ENCODE data around the gene TRIM33.

TRIM33 gene

GRCh38 chr1:114545796-114546195, 34.8 kb upstream of the TRIM33 start:
- H3K4me3 ChIP-seq (ENCODE audit: low read depth, low read length, poor library complexity, severe bottlenecking) = no peak overlapping the region
- no peak overlapping the region for H2AFZ ChIP-seq (ENCODE audit: low read length)
- H3K4me2 ChIP-seq (ENCODE audit: low read length) = no peak overlapping the region
- H3F3A ChIP-seq (ENCODE audit: insufficient read depth, low read length) = no peaks in the 10 kb centered on the region
- no peak overlapping the region for H3K9ac ChIP-seq (ENCODE audit: low read length)
- no peaks in the 10 kb centered on the region for H3K27me3 ChIP-seq (ENCODE audit: insufficient read depth, low read length)
- no peaks in the 10 kb centered on the region for H3K9me2 ChIP-seq (ENCODE audit: low read depth, low read length)
- no peak overlapping the region for H3K27ac ChIP-seq (ENCODE audit: low read depth, low read length, poor library complexity, severe bottlenecking)
- H3K79me2 ChIP-seq (ENCODE audit: insufficient read depth, low read length) = no peaks in the 10 kb centered on the region
- no peaks in the 10 kb centered on the region for H3K4me1 ChIP-seq (ENCODE audit: insufficient read depth, low read length, severe bottlenecking)
- no peaks in the 10 kb centered on the region for H3K36me3 ChIP-seq (ENCODE audit: insufficient read depth, low read length)
- no peaks in the 10 kb centered on the region for H3K9me3 ChIP-seq (ENCODE audit: low read length)
- no peaks in the 10 kb centered on the region for H4K20me1 ChIP-seq (ENCODE audit: insufficient read depth, low read length)
- TF ChIP-seq CTCF (IDR thresholded peaks at IDR 0.05; ENCODE audit: low read length) (no peak), EZH2 (IDR thresholded peaks at IDR 0.05; ENCODE audit: borderline replicate concordance, low read length) (no peak)

GRCh38 chr1:114545315-114545714, 34.3 kb upstream of the TRIM33 start:
- TF ChIP-seq EZH2 (IDR thresholded peaks at IDR 0.05; ENCODE audit: borderline replicate concordance, low read length) (no peak), CTCF (IDR thresholded peaks at IDR 0.05; ENCODE audit: low read length) (no peak)
- Histone ChIP-seq H2AFZ (ENCODE audit: low read length) (no peak overlapping the region), H3K27me3 (ENCODE audit: insufficient read depth, low read length) (no peaks in the 10 kb centered on the region), H4K20me1 (ENCODE audit: insufficient read depth, low read length) (no peaks in the 10 kb centered on the region), H3K9ac (ENCODE audit: low read length) (no peak overlapping the region), H3K27ac (ENCODE audit: low read depth, low read length, poor library complexity, severe bottlenecking) (no peak overlapping the region), H3K79me2 (ENCODE audit: insufficient read depth, low read length) (no peaks in the 10 kb centered on the region), H3K9me2 (ENCODE audit: low read depth, low read length) (no peaks in the 10 kb centered on the region), H3F3A (ENCODE audit: insufficient read depth, low read length) (no peaks in the 10 kb centered on the region), H3K36me3 (ENCODE audit: insufficient read depth, low read length) (no peaks in the 10 kb centered on the region), H3K9me3 (ENCODE audit: low read length) (no peaks in the 10 kb centered on the region), H3K4me2 (ENCODE audit: low read length) (no peak overlapping the region), H3K4me3 (ENCODE audit: low read depth, low read length, poor library complexity, severe bottlenecking) (no peak overlapping the region), H3K4me1 (ENCODE audit: insufficient read depth, low read length, severe bottlenecking) (no peaks in the 10 kb centered on the region)

GRCh38 chr1:114540821-114541220, 29.8 kb upstream of the TRIM33 start:
- H3K27me3 ChIP-seq (ENCODE audit: insufficient read depth, low read length) = no peaks in the 10 kb centered on the region
- no peak overlapping the region for H3K27ac ChIP-seq (ENCODE audit: low read depth, low read length, poor library complexity, severe bottlenecking)
- TF ChIP-seq EZH2 (IDR thresholded peaks at IDR 0.05; ENCODE audit: borderline replicate concordance, low read length) = no peak
- TF ChIP-seq CTCF (IDR thresholded peaks at IDR 0.05; ENCODE audit: low read length) = no peak
- H3F3A ChIP-seq (ENCODE audit: insufficient read depth, low read length) = no peaks in the 10 kb centered on the region
- no peaks in the 10 kb centered on the region for H3K9me3 ChIP-seq (ENCODE audit: low read length)
- H3K4me2 ChIP-seq (ENCODE audit: low read length) = no peak overlapping the region
- no peak overlapping the region for H3K4me3 ChIP-seq (ENCODE audit: low read depth, low read length, poor library complexity, severe bottlenecking)
- H3K9ac ChIP-seq (ENCODE audit: low read length) = no peak overlapping the region
- H4K20me1 ChIP-seq (ENCODE audit: insufficient read depth, low read length) = no peaks in the 10 kb centered on the region
- no peaks in the 10 kb centered on the region for H3K9me2 ChIP-seq (ENCODE audit: low read depth, low read length)
- no peaks in the 10 kb centered on the region for H3K4me1 ChIP-seq (ENCODE audit: insufficient read depth, low read length, severe bottlenecking)
- no peaks in the 10 kb centered on the region for H3K36me3 ChIP-seq (ENCODE audit: insufficient read depth, low read length)
- H2AFZ ChIP-seq (ENCODE audit: low read length) = no peak overlapping the region
- H3K79me2 ChIP-seq (ENCODE audit: insufficient read depth, low read length) = no peaks in the 10 kb centered on the region
